ENCODE measurements around the gene PCBP3. TPM values are rescaled to one million over a fixed set of nuclear protein-coding genes. Genes with fewer than 3 reads are reported as not detected.
"Not testable (repeated sequence)": the region's sequence is repeated elsewhere in the genome, so short reads cannot be mapped to it uniquely, and the experiment has no call there.

The PCBP3 gene
- total RNA-seq, 1 experiment from 2014 or later, result 3.7 TPM

DNA sequence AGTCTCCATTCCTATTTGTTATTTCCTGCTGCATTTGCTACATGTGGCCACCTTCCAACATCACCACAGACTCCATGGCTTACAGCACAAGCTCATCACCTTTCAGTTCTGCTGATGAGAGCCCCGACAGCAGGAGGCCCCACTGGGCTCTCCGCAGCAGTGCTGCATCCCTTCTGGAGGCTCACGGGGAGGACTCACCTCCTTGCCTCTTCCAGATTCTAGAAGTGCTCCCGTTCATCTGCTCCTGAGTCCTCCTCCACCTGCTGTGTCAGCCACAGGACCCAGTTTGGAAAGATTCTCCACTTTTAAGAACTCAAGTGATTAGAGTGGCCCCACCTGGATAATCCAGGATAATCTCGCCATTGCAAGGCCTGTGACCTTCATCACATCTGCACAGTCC, 167.6 kb downstream of the PCBP3 start:
- Mint-ChIP-seq H3K27ac (ENCODE audit: low read depth, unreplicated experiment) (no peak overlapping the region), H3K9me3 (ENCODE audit: unreplicated experiment) (no peaks in the 10 kb centered on the region), H3K27me3 (ENCODE audit: insufficient read depth, unreplicated experiment) (peaks cover 14% of the 10 kb centered on the region), H3K4me3 (ENCODE audit: unreplicated experiment) (no peak overlapping the region), H3K36me3 (ENCODE audit: insufficient read depth, unreplicated experiment) (no peaks in the 10 kb centered on the region), H3K4me1 (ENCODE audit: insufficient read depth, unreplicated experiment) (no peaks in the 10 kb centered on the region)
- BruUV-seq (replicated peaks), result no TSS peak
- ChIA-PET CTCF (no interaction called here), POLR2A (no interaction called here)
- intact Hi-C loops (cut with micrococcal nuclease), result no loop called here
- no peak for DNase-seq (ENCODE audit: unreplicated experiment)
- TF ChIP-seq, protein P1, sequence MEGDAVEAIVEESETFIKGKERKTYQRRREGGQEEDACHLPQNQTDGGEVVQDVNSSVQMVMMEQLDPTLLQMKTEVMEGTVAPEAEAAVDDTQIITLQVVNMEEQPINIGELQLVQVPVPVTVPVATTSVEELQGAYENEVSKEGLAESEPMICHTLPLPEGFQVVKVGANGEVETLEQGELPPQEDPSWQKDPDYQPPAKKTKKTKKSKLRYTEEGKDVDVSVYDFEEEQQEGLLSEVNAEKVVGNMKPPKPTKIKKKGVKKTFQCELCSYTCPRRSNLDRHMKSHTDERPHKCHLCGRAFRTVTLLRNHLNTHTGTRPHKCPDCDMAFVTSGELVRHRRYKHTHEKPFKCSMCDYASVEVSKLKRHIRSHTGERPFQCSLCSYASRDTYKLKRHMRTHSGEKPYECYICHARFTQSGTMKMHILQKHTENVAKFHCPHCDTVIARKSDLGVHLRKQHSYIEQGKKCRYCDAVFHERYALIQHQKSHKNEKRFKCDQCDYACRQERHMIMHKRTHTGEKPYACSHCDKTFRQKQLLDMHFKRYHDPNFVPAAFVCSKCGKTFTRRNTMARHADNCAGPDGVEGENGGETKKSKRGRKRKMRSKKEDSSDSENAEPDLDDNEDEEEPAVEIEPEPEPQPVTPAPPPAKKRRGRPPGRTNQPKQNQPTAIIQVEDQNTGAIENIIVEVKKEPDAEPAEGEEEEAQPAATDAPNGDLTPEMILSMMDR (IDR thresholded peaks at IDR 0.05; ENCODE audit: unreplicated experiment), result no peak

DNA sequence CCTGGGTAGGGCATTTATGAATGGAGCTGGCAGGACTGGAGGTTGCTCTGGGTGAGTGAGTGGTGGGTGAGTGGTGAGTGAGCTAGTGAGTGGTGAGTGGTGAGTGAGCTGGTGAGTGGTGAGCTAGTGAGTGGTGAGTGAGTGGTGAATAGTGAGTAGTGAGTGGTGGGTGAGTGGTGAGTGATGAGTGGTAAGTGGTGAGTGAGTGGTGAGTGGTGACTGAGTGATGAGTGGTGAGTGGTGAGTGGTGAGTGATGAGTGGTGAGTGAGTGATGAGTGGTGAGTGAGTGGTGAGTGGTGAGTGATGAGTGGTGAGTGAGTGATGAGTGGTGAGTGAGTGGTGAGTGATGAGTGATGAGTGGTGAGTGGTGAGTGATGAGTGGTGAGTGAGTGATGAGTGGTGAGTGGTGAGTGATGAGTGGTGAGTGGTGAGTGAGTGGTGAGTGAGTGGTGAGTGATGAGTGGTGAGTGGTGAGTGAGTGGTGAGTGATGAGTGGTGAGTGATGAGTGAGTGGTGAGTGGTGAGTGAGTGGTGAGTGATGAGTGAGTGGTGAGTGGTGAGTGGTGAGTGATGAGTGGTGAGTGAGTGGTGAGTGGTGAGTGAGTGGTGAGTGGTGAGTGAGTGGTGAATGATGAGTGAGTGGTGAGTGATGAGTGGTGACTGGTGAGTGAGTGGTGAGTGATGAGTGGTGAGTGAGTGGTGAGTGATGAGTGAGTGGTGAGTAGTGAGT, 170.8 kb downstream of the PCBP3 start:
- CTCF ChIA-PET; H3K36me3 Mint-ChIP-seq (ENCODE audit: insufficient read depth, unreplicated experiment); BruUV-seq (replicated peaks); H3K9me3 Mint-ChIP-seq (ENCODE audit: unreplicated experiment); DNase-seq (ENCODE audit: unreplicated experiment); H3K4me3 Mint-ChIP-seq (ENCODE audit: unreplicated experiment); intact Hi-C loops (cut with micrococcal nuclease); H3K27ac Mint-ChIP-seq (ENCODE audit: low read depth, unreplicated experiment): not testable (repeated sequence)
- H3K27me3 Mint-ChIP-seq (ENCODE audit: insufficient read depth, unreplicated experiment), result peaks cover 14% of the 10 kb centered on the region
- POLR2A ChIA-PET, result interaction anchor here (0.8 kb wide), 1 partner anchor 137 kb away, joined by 4 read pairs; no protein-coding TSS in a partner anchor
- H3K4me1 Mint-ChIP-seq (ENCODE audit: insufficient read depth, unreplicated experiment), result peaks cover 12% of the 10 kb centered on the region

DNA sequence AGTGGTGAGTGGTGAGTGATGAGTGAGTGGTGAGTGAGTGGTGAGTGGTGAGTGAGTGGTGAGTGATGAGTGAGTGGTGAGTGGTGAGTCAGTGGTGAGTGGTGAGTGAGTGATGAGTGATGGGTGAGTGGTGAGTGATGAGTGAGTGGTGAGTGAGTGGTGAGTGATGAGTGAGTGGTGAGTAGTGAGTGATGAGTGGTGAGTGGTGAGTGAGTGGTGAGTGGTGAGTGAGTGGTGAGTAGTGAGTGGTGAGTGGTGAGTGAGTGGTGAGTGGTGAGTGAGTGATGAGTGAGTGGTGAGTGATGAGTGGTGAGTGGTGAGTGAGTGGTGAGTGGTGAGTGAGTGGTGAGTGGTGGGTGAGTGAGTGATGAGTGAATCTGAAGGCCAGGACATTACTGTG, 172.3 kb downstream of the PCBP3 start:
- peaks cover 17% of the 10 kb centered on the region for H3K4me1 Mint-ChIP-seq (ENCODE audit: insufficient read depth, unreplicated experiment)
- POLR2A ChIA-PET; DNase-seq (ENCODE audit: unreplicated experiment); H3K4me3 Mint-ChIP-seq (ENCODE audit: unreplicated experiment); H3K9me3 Mint-ChIP-seq (ENCODE audit: unreplicated experiment); BruUV-seq (replicated peaks); H3K27ac Mint-ChIP-seq (ENCODE audit: low read depth, unreplicated experiment); H3K36me3 Mint-ChIP-seq (ENCODE audit: insufficient read depth, unreplicated experiment); intact Hi-C loops (cut with micrococcal nuclease): not testable (repeated sequence)
- peaks cover 14% of the 10 kb centered on the region for H3K27me3 Mint-ChIP-seq (ENCODE audit: insufficient read depth, unreplicated experiment)
- CTCF ChIA-PET, result interaction anchor here (6.8 kb wide), 1 partner anchor 258 kb away, joined by 53 read pairs; no protein-coding TSS in a partner anchor

DNA sequence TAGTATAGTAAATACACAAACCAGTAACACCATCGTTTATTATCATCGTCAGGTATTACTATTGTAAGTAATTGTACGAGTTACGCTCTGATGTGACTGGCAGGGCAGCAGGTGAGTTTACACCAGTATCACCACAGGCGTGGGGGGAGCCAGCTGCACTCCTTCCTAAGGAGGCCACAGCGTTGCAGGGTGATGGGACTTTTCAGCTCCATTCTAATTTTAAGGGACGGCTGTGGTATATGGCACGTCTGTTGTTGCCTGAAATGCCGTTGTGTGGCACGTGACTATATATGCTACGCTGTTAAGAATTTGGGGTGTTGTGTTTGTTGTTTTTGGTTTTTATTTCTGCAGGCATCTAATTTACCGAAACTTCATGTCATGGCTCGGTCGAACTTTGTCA, 173.3 kb downstream of the PCBP3 start:
- intact Hi-C loops (cut with micrococcal nuclease), result no loop called here
- H3K4me1 Mint-ChIP-seq (ENCODE audit: insufficient read depth, unreplicated experiment), result peaks cover 21% of the 10 kb centered on the region
- TF ChIP-seq, protein P1 (IDR thresholded peaks at IDR 0.05; ENCODE audit: unreplicated experiment), result no peak
- CTCF ChIA-PET, result interaction anchor here (6.8 kb wide), 1 partner anchor 259 kb away, joined by 53 read pairs; no protein-coding TSS in a partner anchor
- H3K27me3 Mint-ChIP-seq (ENCODE audit: insufficient read depth, unreplicated experiment), result peaks cover 21% of the 10 kb centered on the region
- no peaks in the 10 kb centered on the region for H3K9me3 Mint-ChIP-seq (ENCODE audit: unreplicated experiment)
- H3K27ac Mint-ChIP-seq (ENCODE audit: low read depth, unreplicated experiment), result no peak overlapping the region
- BruUV-seq (replicated peaks), result no TSS peak
- no peaks in the 10 kb centered on the region for H3K36me3 Mint-ChIP-seq (ENCODE audit: insufficient read depth, unreplicated experiment)
- POLR2A ChIA-PET, result no interaction called here
- H3K4me3 Mint-ChIP-seq (ENCODE audit: unreplicated experiment), result no peak overlapping the region
- no peak for DNase-seq (ENCODE audit: unreplicated experiment)

DNA sequence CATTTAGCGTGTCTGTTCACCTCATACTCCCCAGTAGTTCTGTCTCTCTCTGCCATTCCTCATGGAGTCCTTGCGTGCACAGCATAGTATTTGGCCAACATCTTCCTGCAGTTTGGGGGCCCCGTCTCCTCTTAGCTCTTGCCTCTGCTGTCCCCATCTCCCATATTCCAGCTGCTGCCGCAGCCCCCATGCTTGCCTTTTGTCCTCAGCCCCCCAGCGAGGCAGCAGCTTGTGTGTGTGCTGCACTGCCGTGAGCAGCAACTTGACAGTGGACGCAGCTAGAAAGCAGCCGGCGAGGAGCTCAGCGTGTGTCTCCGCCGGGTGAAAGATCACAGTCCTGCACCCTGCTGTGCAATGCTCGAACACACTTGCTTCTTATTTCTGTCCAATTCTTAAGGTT, 173.8 kb downstream of the PCBP3 start:
- H3K36me3 Mint-ChIP-seq (ENCODE audit: insufficient read depth, unreplicated experiment), result no peaks in the 10 kb centered on the region
- no peaks in the 10 kb centered on the region for H3K9me3 Mint-ChIP-seq (ENCODE audit: unreplicated experiment)
- ChIA-PET POLR2A (no interaction called here), CTCF (interaction anchor here (0.7 to 6.8 kb wide), 2 partner anchors 36 to 260 kb away, joined by 3 to 53 read pairs; no protein-coding TSS in a partner anchor)
- intact Hi-C loops (cut with micrococcal nuclease), result no loop called here
- no peak for DNase-seq (ENCODE audit: unreplicated experiment)
- TF ChIP-seq, protein P1 (IDR thresholded peaks at IDR 0.05; ENCODE audit: unreplicated experiment), result no peak
- H3K4me1 Mint-ChIP-seq (ENCODE audit: insufficient read depth, unreplicated experiment), result peaks cover 22% of the 10 kb centered on the region
- H3K4me3 Mint-ChIP-seq (ENCODE audit: unreplicated experiment), result no peak overlapping the region
- no peak overlapping the region for H3K27ac Mint-ChIP-seq (ENCODE audit: low read depth, unreplicated experiment)
- peaks cover 25% of the 10 kb centered on the region for H3K27me3 Mint-ChIP-seq (ENCODE audit: insufficient read depth, unreplicated experiment)
- no TSS peak for BruUV-seq (replicated peaks)
